ENCODE results near the gene MSI1. TPM values are rescaled to one million over a fixed set of nuclear protein-coding genes. Genes with fewer than 3 reads are reported as not detected.
"Not testable (repeated sequence)": the region's sequence is repeated elsewhere in the genome, so short reads cannot be mapped to it uniquely, and the experiment has no call there.

The MSI1 gene
- total RNA-seq, 1 experiment from 2014 or later: 4.1 TPM

DNA sequence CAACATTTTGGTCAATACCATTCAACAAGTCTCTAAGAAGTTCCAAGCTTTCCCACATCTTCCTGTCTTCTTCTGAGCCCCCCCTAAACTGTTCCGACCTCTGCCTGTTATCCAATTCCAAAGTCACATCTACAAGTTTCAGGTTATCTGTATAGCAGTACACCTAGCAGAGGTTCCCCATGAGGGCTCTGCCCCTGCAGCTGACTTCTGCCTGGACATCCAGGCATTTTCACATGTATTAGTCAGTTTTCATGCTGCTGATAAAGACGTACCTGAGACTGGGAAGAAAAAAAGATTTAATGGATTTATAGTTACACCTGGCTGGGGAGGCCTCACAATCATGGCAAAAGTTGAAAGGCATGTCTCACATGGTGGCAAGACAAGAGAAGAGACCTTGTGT, 31.2 kb downstream of the MSI1 start:
- TF ChIP-seq SIN3A (IDR thresholded peaks at IDR 0.05; ENCODE audit: borderline replicate concordance, insufficient read depth, low read depth, low read length): no peak
- no peak for TF ChIP-seq POLR2AphosphoS5 (IDR thresholded peaks at IDR 0.05; ENCODE audit: low read depth, low read length)
- TF ChIP-seq TCF7L2 (IDR thresholded peaks at IDR 0.05; ENCODE audit: low read depth, low read length): no peak
- TF ChIP-seq CTCF (IDR thresholded peaks at IDR 0.05): no peak
- TF ChIP-seq, protein P1, sequence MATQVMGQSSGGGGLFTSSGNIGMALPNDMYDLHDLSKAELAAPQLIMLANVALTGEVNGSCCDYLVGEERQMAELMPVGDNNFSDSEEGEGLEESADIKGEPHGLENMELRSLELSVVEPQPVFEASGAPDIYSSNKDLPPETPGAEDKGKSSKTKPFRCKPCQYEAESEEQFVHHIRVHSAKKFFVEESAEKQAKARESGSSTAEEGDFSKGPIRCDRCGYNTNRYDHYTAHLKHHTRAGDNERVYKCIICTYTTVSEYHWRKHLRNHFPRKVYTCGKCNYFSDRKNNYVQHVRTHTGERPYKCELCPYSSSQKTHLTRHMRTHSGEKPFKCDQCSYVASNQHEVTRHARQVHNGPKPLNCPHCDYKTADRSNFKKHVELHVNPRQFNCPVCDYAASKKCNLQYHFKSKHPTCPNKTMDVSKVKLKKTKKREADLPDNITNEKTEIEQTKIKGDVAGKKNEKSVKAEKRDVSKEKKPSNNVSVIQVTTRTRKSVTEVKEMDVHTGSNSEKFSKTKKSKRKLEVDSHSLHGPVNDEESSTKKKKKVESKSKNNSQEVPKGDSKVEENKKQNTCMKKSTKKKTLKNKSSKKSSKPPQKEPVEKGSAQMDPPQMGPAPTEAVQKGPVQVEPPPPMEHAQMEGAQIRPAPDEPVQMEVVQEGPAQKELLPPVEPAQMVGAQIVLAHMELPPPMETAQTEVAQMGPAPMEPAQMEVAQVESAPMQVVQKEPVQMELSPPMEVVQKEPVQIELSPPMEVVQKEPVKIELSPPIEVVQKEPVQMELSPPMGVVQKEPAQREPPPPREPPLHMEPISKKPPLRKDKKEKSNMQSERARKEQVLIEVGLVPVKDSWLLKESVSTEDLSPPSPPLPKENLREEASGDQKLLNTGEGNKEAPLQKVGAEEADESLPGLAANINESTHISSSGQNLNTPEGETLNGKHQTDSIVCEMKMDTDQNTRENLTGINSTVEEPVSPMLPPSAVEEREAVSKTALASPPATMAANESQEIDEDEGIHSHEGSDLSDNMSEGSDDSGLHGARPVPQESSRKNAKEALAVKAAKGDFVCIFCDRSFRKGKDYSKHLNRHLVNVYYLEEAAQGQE (IDR thresholded peaks at IDR 0.05; ENCODE audit: insufficient read depth in 1 of 2, low read depth in 2 of 2, low read length in 1 of 2): no peak
- H3K36me3 ChIP-seq (ENCODE audit: control insufficient read depth, insufficient read depth, low read length): no peaks in the 10 kb centered on the region
- BruUV-seq (replicated peaks): no TSS peak
- H3K4me1 ChIP-seq (ENCODE audit: control insufficient read depth, insufficient read depth, low read length): no peaks in the 10 kb centered on the region
- POLR2A ChIA-PET: interaction anchor here (0.5 kb wide), 1 partner anchor 14 kb away, joined by 8 read pairs; no protein-coding TSS in a partner anchor
- H3K4me3 ChIP-seq (ENCODE audit: low read depth in 2 of 2, low read length in 2 of 2): no peak overlapping the region
- CTCF ChIA-PET: no interaction called here
- intact Hi-C loops (cut with micrococcal nuclease; ENCODE audit: unreplicated experiment) (no loop called here), in situ Hi-C loops (cut with HindIII; ENCODE audit: low pct_unique_long_range_greater_than_20kb, low sequenced_read_pairs) (no loop called here)
- ATAC-seq (no peak), DNase-seq (ENCODE audit: low read depth, low spot score) (no peak)
- no peak overlapping the region for H3K27ac ChIP-seq (ENCODE audit: low read length)
- no peaks in the 10 kb centered on the region for H3K27me3 ChIP-seq (ENCODE audit: control insufficient read depth, insufficient read depth, low read length)
- H3K9me3 ChIP-seq (ENCODE audit: control insufficient read depth, insufficient read depth, low read depth, low read length): no peaks in the 10 kb centered on the region

DNA sequence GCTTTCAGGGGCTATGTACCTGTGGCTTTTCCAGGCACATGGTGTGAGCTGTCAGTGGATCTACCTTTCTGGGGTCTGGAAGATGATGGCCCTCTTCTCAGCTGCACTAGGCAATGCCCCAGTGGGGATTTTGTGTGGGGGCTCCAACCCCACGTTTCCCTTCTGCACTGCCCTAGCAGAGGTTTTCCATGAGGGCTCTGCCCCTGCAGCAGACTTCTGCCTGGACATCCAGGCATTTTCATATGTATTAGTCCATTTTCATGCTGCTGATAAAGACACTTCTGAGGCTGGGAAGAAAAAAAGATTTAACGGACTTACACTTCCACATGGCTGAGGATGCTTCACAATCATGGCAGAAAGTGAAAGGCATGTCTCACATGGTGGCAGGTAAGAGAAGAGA, 32.6 kb downstream of the MSI1 start:
- ATAC-seq; in situ Hi-C loops (cut with HindIII; ENCODE audit: low pct_unique_long_range_greater_than_20kb, low sequenced_read_pairs); H3K9me3 ChIP-seq (ENCODE audit: control insufficient read depth, insufficient read depth, low read depth, low read length); H3K36me3 ChIP-seq (ENCODE audit: control insufficient read depth, insufficient read depth, low read length); CTCF ChIA-PET; DNase-seq (ENCODE audit: low read depth, low spot score); intact Hi-C loops (cut with micrococcal nuclease; ENCODE audit: unreplicated experiment); H3K4me1 ChIP-seq (ENCODE audit: control insufficient read depth, insufficient read depth, low read length); H3K27me3 ChIP-seq (ENCODE audit: control insufficient read depth, insufficient read depth, low read length); BruUV-seq (replicated peaks); H3K27ac ChIP-seq (ENCODE audit: low read length); H3K4me3 ChIP-seq (ENCODE audit: low read depth in 2 of 2, low read length in 2 of 2): not testable (repeated sequence)
- POLR2A ChIA-PET: interaction anchor here (1.0 kb wide), 1 partner anchor 12 kb away, joined by 4 read pairs; no protein-coding TSS in a partner anchor

DNA sequence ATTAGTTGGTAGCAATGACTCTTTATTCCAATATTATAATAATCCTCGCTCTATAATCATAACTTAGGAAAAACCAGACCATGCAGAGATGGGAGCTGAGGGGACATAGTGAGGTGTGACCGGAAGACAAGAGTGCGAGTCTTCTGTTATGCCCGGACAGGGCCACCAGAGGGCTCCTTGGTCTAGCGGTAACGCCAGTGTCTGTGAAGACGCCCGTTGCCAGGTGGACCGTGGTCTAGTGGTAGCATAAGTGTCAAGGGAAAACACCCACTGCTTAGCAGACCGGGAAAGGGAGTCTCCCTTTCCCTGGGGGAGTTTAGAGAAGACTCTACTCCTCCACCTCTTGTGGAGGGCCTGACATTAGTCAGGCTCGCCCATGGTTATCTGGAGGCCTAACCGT, 33.5 kb downstream of the MSI1 start:
- H3K27me3 ChIP-seq (ENCODE audit: control insufficient read depth, insufficient read depth, low read length); in situ Hi-C loops (cut with HindIII; ENCODE audit: low pct_unique_long_range_greater_than_20kb, low sequenced_read_pairs); H3K36me3 ChIP-seq (ENCODE audit: control insufficient read depth, insufficient read depth, low read length); ATAC-seq; H3K9me3 ChIP-seq (ENCODE audit: control insufficient read depth, insufficient read depth, low read depth, low read length); H3K4me3 ChIP-seq (ENCODE audit: low read depth in 2 of 2, low read length in 2 of 2); BruUV-seq (replicated peaks); intact Hi-C loops (cut with micrococcal nuclease; ENCODE audit: unreplicated experiment); H3K27ac ChIP-seq (ENCODE audit: low read length); DNase-seq (ENCODE audit: low read depth, low spot score); H3K4me1 ChIP-seq (ENCODE audit: control insufficient read depth, insufficient read depth, low read length): not testable (repeated sequence)
- ChIA-PET CTCF (interaction anchor here (0.6 to 1.3 kb wide), 4 partner anchors 12 to 96 kb away, joined by 3 to 5 read pairs (median 4); no protein-coding TSS in a partner anchor), POLR2A (interaction anchor here (0.6 to 1.0 kb wide), 2 partner anchors 11 to 44 kb away, joined by 4 to 8 read pairs; no protein-coding TSS in a partner anchor)
- peak; percentile 80 for TF ChIP-seq CTCF (IDR thresholded peaks at IDR 0.05)

Measured in Panc1 (cell line).